GM19035 (cell line): ENCODE data around the gene RBL1.
A peak's percentile ranks its signal among the peaks of the same experiment; 100 is the strongest.
"Not testable (repeated sequence)": the region's sequence is repeated elsewhere in the genome, so short reads cannot be mapped to it uniquely, and the experiment has no call there.

ENCODE experiments used
- ATAC-seq: cut with Tn5 transposase; IDR thresholded peaks from one replicate; pipeline ENCODE4 v1.9.1; 2021; ENCODE audit not compliant: unreplicated experiment

The RBL1 gene

GRCh38 chr20:37075932-37076685 is 19.7 kb downstream of the RBL1 start:
- no peak for ATAC-seq

DNA sequence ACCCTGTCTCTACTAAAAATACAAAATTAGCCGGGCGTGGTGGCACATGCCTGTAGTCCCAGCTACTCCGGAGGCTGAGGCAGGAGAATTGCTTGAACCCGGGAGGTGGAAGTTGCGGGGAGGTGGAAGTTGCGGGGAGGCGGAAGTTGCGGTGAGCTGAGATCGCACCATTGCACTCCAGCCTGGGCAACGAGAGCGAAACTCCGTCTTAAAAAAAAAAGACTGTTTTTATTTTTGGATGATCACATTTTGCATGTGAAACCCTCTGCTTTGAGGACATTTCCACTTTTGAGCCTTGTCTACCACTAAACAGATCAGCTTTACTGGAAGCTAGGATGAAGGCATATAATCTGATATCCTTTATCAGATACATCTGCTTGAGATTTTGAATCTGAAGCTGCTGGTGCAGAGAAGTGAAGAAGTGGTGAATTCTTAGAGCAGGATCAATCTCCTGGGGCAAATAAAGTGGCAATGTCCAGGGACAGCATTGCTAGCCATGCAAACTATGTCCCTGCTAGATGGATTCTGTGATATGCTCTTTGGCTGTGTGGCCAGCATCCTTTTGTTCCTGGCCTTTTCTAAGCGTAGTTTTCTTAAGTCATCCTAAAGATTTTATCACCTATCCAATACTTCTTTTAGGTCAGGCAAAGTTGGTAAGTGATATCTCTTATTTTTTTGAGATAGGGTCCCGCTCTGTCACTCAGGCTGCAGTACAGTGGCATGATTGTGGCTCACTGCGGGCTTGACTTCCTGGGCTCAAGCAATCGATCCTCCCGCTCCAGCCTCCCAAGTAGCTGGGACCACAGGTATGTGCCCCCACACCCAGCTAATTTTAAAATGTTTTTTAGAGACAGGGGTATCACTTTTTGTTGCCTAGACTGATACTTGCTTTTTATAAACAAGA is 23.3 kb downstream of the RBL1 start:
- no peak for ATAC-seq

- no peak for ATAC-seq
Observed at GRCh38 chr20:37071481-37071911, 24.3 kb downstream of the RBL1 start.

GRCh38 chr20:37069563-37069962 is 26.2 kb downstream of the RBL1 start:
- ATAC-seq: not testable (repeated sequence)

GRCh38 chr20:37066168-37066567 is 29.6 kb downstream of the RBL1 start:
- ATAC-seq: no peak

DNA sequence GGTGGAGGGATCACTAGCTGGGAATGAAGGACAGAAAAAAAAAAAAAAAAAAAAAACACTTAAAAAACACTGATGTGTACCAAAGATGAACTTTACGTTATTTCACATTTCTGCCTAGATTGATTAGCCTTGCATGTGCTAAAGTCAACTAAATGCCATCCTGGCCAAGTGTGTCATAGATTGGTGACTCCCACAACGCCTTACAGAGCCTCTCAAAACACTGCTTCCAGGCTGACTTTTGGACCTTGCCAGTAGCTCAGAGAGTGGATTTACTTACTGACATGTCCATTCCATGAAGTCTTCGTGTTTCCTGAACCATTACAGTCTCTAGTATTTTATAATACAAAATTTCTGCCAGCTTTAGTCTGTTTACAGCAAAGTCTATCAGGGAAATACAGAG is 40.5 kb downstream of the RBL1 start:
- no peak for ATAC-seq

GRCh38 chr20:37053230-37053950 is 42.4 kb downstream of the RBL1 start:
- no peak for ATAC-seq

- ATAC-seq: peak; percentile 66
Observed at GRCh38 chr20:37042986-37043972, 52.5 kb downstream of the RBL1 start.

DNA sequence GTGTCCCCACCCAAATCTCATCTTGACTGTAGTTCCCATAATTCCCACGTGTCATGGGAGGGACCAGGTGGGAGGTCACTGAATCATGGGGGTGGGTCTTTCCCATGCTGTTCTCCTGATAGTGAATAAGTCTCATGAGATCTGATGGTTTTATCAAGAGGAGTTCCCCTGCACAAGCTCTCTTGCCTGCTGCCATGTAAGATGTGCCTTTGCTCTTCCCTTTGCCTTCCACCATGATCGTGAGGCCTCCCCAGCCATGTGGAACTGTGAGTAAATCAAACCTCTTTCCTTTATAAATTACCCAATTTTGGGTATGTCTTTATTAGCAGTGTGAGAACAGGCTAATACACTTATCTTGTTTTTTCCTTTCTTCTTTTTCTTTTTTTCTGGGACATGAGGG is 56.4 kb downstream of the RBL1 start:
- ATAC-seq: not testable (repeated sequence)

GRCh38 chr20:37032077-37032476 is 63.7 kb downstream of the RBL1 start:
- ATAC-seq: no peak

- ATAC-seq: no peak
Observed at GRCh38 chr20:37020636-37021035, 75.2 kb downstream of the RBL1 start.

DNA sequence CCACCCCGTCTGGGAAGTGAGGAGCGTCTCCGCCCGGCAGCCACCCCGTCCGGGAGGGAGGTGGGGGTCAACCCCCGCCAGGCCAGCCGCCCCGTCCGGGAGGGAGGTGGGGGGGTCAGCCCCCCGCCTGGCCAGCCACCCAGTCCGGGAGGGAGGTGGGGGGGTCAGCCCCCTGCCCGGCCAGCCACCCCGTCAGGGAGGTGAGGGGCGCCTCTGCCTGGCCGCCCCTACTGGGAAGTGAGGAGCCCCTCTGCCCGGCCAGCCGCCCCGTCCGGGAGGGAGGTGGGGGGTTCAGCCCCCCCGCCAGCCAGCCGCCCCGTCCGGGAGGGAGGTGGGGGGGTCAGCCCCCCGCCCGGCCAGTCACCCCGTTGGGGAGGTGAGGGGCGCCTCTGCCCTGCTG is 83.2 kb downstream of the RBL1 start:
- ATAC-seq: not testable (repeated sequence)

DNA sequence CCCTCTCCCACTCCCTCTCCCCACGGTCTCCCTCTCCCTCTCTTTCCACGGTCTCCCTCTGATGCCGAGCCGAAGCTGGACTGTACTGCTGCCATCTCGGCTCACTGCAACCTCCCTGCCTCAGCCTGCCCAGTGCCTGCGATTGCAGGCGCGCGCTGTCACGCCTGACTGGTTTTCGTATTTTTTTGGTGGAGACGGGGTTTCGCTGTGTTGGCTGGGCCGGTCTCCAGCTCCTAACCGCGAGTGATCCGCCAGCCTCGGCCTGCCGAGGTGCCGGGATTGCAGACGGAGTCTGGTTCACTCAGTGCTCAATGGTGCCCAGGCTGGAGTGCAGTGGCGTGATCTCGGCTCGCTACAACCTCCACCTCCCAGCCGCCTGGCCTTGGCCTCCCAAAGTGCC is 83.9 kb downstream of the RBL1 start:
- not testable (repeated sequence) for ATAC-seq

- ATAC-seq: no peak
Observed at GRCh38 chr20:37011147-37011546, 84.7 kb downstream of the RBL1 start.

DNA sequence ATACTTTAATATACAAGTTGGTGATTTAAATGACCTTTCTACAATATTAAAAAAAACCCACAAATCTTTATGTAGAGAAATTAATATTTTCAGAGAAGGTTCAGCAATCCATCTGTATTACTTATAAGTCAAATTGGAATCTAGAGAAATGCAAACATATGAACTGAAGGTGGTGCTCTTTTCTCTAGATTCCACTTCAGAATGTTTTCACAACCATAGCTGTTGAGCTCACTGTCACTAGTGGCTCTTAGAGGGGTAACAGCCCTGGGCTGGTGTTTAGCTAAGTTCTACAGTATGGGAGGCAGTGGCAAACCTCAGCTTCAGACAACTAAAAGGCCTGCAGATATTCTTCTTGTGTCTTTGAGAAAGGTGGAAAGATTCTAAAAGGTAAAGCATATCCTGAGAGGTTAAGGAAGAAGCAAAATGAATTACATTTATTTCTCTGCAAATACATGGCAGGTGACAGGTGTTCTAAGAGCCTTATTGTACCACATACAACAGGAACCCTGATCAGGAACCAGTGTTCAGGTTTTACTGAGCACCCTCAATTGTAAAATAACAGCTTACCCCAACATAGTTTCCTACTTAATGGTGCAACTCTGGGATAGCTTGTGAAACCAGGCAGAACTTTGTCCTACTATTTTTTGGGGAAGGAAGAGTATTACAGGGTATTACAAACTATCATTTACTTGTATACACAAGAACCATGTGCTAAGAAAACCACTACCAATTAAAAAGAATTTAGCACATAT is 87.7 kb downstream of the RBL1 start:
- no peak for ATAC-seq

DNA sequence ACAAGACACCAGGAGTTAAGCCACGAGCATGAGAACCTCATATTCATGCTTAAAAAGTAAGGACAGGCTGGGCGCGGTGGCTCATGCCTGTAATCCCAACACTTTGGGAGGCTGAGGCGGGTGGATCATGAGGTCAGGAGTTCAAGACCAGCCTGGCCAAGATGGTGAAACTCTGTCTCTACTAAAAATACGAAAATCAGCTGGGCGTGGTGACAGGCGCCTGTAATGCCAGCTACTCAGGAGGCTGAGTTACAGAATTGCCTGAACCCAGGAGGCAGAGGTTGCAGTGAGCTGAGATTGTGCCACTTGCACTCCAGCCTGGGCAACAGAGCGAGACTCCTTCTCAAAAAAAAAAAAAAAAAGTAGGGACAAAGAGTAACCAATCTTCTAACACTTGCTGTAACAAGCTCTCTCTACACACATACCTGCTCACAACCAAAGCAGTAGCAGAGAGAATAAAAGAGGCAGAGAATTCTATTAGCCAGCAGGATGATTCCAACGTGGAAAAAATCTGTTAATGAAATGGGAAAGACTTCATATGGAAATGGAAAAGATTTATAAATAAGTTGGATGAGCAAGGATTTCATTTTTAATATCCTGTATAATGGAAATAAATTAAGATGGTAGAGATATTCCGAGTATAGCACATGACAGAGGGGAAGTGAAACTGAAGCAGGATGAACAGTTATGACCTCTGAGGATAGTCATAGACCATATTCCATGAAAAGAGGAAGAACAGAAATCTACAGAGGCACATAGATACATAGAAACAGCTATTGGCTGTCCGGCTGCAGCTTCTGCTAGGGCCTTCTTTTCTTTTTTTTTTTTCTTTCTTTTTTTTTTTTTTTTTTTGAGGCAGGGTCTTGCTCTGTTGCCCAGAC is 90.5 kb downstream of the RBL1 start:
- ATAC-seq: not testable (repeated sequence)

- not testable (repeated sequence) for ATAC-seq
Observed at GRCh38 chr20:37001634-37002033, 94.2 kb downstream of the RBL1 start.

- not testable (repeated sequence) for ATAC-seq
Observed at GRCh38 chr20:37000171-37000570, 95.6 kb downstream of the RBL1 start.
